Cortex of kidney (tissue), 1 donor: ENCODE data around the gene KDM4B.
"Not testable (repeated sequence)": the region's sequence is repeated elsewhere in the genome, so short reads cannot be mapped to it uniquely, and the experiment has no call there.

Experiments
- DNase-seq: peaks from one replicate; lab custom pipeline; 2025; lab: John Stamatoyannopoulos, UW

The KDM4B gene

DNA sequence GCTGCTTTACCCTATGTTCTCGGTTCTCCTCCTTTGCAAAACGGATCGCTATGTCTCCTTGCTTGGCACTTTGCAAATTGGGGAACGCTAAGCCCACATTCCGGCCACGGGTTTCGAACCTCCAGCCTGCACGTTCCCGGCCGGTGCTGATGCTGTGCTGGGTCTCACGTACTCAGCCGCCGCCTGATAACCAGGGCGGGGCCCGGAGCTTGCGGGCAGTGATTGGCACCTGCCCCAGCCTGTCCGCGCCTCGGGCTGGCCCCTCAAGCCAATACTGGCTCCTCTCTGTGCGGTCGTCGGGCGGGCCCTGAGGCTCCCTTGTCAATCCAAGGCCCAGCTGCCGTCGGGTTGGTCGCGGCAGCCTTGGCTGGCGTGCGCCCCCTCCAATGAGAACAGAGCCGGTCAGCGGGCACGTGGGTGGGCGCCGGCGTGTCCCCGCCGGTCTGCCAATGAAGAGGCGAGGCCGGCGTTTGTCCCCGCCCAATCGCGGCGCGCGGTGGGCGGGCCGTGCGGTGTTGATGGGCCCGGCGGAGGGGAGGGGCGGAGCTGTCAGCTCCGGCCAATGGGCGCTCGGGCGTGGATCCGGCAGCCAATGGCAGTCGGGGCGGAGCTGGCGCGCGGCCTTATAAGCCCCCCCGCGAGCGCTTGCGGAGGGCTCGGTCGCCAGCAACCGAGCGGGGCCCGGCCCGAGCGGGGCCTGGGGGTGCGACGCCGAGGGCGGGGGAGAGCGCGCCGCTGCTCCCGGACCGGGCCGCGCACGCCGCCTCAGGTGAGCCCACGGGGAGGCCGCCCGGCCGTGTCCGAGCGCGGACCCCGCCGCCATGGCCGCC lies at the start of gene KDM4B:
TSS of gene KDM4B (plus strand) at position 652 of the 830 bp plus-strand sequence. CDS start 63,778 bp downstream, outside the sequence.
- DNase-seq: peak; percentile 84

DNA sequence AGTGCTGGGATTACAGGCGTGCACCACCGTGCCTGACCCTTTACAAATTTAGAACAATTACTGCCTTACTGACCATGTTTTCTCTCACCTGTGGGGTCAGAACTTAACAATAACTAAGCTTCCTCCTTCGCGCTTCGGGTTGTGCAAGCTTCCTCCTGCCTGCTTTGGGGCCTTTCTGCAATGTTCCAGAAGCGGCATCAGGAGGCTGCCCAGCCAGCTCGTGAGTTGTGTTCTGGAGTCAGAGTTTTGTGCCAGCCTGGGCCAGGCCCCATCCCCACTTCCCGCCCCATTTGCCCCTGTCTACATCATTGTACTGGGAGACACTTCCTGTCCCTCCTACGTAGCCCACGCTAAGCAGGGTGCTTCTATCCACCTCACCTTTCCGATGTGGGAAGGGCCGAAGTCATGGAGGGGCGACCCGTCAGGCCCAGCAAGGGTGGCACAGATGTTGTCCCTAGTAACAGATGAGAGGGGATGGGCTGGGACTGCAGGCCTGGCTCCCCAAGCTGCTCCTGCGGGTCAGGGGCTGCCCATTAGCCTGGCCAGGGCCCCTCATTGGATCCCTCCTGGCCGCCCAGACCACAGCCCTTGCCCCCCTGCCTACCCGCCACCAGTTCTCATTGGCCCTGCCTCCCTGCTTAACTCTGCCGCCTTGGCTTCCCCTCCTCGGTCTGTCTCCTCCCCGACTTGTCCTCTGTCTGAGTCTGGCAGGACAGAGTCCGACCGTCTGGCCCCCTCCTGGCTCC lies 46.2 kb upstream of the KDM4B start:
- no peak for DNase-seq

DNA sequence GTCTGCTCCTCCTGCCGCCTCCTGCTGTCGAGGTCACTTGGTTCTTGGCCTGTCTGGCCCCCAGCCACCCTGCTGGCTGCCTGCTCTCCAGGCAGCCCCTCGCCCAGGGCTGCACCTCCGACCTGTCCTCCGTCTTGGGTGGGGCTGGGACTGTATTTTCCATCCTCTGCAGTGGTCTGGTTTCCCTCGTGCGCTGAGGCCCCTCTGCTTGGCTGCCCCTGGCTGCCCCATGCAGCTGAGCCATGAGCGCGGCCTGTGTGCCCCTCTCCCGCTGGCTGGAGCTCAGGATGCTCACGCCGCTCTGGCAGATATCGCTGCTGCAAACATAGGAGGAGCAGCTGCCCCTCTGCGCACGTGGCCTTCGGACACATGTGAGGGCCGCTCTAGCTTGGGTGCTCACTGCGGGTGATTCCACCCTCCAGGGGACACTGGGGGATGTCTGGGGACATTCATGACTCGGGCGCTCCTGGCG lies 45.6 kb upstream of the KDM4B start:
- DNase-seq: no peak

DNA sequence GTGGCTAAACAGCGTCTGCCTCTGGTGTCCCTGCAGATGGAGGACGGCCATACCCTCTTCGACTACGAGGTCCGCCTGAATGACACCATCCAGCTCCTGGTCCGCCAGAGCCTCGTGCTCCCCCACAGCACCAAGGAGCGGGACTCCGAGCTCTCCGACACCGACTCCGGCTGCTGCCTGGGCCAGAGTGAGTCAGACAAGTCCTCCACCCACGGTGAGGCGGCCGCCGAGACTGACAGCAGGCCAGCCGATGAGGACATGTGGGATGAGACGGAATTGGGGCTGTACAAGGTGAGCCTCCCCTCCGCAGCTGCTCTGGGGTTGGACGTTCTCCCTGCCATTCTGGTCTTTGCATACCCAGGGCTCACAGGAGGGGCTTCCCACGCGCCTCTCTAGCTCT lies 39.7 kb upstream of the KDM4B start:
- no peak for DNase-seq

DNA sequence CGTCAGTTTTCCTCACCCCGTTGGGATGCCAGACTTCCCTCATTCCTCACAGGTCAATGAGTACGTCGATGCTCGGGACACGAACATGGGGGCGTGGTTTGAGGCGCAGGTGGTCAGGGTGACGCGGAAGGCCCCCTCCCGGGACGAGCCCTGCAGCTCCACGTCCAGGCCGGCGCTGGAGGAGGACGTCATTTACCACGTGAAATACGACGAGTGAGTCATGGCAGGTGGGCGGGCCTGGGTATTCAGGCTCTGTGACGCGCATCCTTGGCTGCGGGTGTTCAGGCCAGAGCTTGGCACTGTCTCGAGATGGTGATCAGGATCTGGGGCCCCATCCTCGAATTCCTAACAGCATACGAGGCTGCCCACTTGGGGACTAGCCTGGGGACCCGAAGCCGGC lies 38.2 kb upstream of the KDM4B start:
- DNase-seq: no peak

DNA sequence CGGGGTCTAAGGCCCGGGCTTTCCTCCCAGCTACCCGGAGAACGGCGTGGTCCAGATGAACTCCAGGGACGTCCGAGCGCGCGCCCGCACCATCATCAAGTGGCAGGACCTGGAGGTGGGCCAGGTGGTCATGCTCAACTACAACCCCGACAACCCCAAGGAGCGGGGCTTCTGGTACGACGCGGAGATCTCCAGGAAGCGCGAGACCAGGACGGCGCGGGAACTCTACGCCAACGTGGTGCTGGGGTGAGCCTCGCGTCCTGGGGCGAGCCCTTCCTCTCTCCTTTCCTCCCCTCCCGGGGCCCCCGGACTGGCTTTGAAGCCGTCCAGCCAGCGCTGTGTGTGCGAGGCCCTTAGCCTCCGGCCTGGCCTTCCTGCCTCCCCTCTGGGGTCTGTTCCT lies 36.2 kb upstream of the KDM4B start:
- DNase-seq: no peak

DNA sequence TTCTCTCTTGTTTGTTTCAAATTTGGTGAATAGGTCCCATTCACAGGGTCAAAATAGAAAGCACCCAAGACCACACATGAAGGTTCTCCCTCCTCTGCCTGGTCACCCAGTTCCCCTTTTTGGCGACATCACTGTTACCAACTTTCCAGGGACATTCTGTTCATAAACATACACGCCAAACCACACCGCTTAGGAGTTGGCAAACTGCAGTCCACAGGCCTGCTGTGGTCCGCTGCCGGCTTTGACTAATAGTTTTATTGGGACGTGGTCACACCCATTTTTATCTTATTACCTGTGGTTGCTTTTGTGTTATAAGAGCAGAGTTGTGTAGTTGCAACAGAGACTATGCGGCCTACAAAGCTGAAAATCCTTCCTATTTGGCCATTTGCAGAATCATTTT lies 35.4 kb upstream of the KDM4B start:
- DNase-seq: no peak

DNA sequence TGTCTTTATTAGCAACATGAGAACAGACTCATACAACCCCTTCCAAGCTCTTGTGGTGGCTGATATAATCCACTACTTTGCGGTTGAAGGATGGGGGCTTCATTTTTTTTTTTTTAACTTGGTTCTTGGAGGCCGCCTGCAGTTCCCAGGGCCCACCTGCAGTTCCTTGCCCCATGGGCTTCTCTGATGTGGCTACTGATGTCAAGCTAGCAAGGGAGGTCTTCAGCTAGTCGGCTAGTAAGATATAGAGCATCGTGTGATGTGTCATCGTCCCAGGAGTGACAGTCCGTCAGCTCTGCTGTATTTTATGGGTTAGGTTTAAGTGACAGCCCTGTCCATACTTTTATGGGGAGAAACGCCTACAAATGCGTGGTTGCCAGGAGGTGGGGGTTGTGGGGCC lies 33.5 kb upstream of the KDM4B start:
- DNase-seq: no peak

DNA sequence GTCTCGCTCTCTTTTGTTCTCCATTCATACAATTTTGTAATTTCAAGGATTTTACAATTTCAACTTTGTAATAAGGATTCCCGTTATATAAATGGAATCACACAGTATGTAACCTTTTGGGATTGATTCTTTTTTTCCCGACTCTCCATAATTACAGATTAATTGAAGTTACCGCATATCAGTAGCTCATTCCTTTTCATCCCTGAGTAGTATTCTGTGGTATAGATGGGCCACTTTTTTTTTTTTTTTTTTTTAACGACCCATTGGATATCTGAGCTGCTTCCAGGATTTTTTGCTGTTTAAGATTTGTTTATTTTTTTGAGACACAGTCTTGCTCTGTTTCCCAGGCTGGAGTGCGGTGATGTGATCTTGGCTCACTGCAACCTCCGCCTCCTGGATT lies 31.9 kb upstream of the KDM4B start:
- no peak for DNase-seq

DNA sequence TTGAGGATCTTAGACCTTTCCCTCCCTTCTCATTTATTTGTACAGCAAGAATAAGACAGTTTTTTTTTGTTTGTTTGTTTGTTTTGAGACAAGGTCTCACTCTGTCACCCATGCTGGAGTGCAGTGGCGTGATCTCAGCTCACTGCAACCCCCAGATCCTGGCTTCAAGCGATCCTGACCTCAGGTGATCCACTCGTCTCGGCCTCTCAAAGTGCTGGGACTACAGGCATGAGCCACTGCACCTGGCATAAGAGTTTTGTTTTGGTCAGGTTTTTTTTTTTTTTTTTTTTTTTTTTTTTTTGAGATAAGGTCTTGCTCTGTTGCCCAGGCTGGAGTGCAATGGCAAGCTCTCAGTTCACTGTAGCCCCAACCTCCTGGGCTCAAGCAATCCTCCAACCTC lies 30.5 kb upstream of the KDM4B start:
- not testable (repeated sequence) for DNase-seq

DNA sequence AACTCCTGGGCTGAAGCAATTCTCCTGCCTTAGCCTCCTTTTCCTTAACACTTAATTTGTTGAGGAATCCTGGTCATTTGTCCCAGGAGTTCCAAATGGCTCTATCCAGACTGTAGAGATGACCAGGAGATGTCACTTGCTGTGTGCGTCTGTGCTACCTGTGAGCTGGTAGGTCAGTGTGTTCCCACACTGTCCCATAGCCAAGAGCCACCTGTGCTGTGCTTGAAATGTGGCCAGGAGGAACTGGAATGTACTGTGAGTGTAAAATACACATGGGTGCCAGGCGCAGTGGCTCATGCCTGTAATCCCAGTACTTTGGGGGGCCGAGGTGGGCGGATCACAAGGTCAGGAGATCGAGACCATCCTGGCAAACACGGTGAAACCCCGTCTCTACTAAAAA lies 29.4 kb upstream of the KDM4B start:
- DNase-seq: no peak

DNA sequence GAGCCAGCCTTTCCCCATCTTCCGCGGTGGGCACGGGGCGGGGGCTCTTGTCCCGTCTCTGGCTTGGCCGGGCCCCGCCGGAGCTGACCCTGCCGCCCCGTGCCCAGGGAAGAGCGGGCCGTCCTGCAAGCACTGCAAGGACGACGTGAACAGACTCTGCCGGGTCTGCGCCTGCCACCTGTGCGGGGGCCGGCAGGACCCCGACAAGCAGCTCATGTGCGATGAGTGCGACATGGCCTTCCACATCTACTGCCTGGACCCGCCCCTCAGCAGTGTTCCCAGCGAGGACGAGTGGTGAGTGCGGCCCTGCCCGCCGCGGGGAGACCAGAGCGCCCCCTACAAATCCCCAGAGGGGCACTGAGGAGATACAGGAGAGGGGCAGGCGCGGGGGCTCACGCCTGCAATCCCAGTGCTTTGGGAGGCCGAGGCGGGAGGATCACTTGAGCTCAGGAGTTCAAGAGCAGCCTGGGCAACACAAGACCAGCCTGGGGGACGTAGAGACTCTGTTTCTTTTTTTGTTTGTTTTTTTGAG lies 27.2 kb upstream of the KDM4B start:
- not testable (repeated sequence) for DNase-seq

DNA sequence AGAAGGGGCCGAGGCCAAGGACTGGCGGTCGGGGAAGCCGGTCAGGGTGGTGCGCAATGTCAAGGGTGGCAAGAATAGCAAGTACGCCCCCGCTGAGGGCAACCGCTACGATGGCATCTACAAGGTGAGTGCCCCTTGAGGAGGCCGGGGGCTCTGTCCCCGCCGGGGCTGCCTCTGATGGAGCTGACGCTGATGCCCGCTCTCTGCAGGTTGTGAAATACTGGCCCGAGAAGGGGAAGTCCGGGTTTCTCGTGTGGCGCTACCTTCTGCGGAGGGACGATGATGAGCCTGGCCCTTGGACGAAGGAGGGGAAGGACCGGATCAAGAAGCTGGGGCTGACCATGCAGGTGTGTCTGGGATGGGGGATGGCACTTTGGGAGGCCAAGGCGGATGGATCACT lies 18.3 kb upstream of the KDM4B start:
- not testable (repeated sequence) for DNase-seq

DNA sequence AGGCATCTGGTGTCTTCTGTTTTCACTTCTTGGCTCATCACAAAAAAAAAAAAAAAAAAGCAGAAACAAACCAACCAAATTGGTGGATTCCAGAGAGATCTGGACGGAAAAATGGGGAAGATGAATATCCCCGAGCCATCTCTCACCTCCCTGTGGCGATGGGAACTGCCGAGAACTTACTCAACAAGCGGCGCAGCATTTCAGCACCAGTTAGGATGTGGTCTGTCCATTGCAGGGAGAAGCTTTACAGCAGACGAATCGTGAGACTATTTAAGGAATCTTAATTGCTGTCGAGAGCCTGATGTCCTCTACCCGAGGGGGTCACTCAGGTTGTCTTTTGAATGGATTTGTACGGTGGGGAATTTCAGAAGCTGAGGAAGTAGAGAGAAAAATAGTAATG lies 17.3 kb upstream of the KDM4B start:
- no peak for DNase-seq

DNA sequence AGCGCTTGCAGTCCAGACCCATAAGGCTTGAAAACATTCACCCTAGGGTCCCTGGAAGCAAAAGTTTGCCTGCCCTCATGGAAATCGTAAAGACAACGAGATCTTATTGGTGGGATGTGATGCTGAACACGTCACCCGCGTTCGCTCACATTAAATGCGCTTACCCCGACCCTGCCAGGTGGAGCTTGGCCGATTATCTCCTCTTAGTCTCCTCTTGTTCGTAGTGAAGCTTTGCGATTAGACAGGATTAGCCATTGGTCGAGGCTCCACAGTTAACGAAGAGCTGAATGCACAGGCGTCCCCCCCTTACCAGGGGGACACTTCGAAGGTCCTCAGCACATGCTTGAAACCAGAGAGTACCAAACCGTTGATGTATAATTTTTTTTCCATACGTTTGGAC lies 16.0 kb upstream of the KDM4B start:
- DNase-seq: no peak

DNA sequence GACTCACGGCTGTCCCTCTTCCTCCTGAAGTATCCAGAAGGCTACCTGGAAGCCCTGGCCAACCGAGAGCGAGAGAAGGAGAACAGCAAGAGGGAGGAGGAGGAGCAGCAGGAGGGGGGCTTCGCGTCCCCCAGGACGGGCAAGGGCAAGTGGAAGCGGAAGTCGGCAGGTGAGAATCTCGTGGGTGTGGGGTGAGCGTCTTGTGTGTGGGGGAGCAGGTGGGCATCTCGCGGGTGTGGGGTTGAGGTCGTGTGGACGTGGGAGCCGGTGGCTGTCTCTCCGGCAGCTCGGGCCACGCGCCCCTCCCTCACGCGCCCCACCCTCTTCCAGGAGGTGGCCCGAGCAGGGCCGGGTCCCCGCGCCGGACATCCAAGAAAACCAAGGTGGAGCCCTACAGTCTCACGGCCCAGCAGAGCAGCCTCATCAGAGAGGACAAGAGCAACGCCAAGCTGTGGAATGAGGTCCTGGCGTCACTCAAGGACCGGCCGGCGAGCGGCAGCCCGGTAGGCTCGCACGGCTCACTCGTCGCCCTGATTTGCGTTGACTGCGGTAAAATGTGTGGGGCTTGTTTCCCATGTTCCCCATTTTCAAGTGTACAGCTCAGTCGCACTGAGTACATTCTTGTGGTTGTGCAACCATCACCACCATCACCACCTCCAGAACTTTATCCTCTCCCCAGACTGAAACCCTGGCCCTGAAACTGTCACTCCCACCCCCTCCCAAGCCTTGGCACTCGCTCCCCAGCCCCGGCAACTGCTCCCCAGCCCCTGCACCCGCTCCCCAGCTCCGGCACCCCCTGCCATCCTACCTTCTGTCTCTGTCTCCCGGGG lies 14.4 kb upstream of the KDM4B start:
- not testable (repeated sequence) for DNase-seq

DNA sequence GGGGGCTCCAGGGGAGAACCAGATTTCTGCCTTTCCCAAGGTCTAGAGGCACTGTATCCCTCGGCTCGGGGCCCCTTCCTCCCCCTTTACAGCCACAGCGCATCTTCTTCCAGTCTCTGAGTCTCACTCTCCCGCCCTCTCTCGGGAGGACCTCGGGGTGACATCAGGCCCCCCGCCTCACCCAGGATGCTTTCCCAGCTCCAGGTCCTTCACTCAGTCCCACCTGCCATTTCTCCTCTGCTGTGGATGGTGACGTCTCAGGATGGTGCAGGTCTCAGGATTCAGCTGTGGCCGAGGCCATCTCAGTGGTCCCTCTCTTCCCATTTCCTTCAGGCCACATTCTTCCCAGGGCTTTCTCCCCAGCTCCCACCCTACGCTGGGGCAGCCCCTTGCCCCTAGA lies 13.6 kb upstream of the KDM4B start:
- DNase-seq: no peak

DNA sequence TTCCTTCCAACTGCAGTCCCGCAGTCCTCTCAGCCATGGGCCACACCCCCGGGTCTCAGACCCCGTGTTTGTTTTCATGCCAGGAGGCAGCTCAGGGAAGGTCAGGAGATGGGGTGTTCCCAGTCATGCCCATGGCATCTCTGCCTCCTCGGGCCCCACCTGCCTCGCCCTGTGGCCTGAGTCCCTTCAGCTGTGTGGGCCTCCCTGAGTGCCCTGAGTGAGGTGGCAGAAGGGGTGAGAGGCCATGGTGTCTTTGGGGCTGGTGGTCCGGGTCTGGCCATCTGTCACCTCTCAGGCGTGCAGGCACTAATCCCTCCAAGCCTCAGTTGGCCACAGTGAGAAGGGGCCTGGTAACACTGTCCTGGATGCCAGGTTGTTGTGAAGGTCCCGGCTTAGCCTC lies 10.9 kb upstream of the KDM4B start:
- no peak for DNase-seq

DNA sequence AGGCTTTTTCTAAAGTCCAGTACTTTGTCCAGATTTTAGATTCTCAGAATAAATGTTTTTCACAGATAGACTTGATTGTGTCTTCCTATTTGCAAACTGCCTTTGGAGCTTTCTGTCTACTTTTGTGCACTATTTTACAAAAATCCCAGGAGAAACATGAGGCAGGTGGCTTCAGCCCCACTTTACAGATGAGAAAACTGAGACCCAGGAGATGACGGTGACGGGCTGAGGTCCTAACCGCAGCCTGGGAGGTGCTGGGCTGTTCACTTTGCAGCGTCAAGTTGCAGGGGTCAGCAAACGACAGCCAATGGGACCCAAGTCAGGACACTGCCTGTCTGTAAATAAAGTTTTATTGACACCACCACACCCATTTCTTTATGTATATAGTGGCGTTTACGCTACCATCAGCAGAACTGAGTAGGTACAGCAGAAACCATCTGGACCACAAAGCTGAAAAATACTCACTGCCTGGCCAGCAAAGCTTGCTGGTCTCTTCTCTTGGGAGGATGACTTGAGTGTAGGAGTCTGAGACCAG lies 6.8 kb upstream of the KDM4B start:
- DNase-seq: no peak

DNA sequence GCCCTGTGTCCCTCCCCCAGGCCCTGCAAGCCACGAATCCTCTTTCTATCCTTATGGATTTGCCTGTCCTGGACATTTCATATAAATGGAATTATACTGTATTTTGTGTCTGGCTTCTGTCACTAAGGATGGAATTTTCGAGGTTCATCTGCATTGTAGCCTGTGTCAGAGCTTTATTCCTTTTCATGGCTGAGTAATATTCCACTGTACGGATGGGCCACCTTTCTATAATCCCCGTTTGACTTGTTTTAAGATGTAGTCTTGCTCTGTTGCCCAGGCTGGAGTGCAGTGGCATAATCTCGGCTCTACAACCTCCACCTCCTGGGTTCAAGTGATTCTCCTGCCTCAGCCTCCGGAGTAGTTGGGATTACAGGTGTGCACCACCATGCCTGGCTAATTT lies 3.9 kb upstream of the KDM4B start:
- no peak for DNase-seq

DNA sequence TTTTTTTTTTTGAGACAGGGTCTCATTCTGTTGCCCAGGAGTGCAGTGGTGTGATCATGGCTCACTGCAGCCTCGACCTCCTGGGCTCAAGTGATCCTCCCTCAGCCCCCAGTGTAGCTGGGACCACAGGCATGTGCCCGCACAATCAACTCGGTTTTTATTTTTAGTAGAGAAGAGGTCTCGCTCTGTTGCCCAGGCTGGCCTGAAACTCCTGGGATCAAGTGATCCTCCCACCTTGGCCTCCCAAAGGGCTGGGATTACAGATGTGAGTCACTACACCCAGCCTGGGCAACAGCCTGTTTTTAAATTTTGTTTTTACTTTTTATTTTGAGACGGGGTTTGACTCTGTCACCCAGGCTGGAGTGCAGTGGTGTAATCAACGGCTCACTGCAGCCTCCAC lies 2.3 kb upstream of the KDM4B start:
- DNase-seq: no peak
